Left ventricle myocardium superior (tissue), 1 donor: ENCODE measurements around the gene SLC6A3. TPM values are rescaled to one million over a fixed set of nuclear protein-coding genes. Genes with fewer than 3 reads are reported as not detected.
"Not testable (repeated sequence)": the region's sequence is repeated elsewhere in the genome, so short reads cannot be mapped to it uniquely, and the experiment has no call there.

Experiments
- ATAC-seq: fragments of 200-7000 bp; cut with Tn5 transposase; one replicate; pipeline ENCODE4 v1.9.1; 2020; ENCODE audit warnings: mild to moderate bottlenecking, moderate library complexity
- DNase-seq: peaks from one replicate; pipeline ENCODE4 v3.0.0-alpha.2; 2020
- intact Hi-C: fragments of 100-400 bp; cut with micrococcal nuclease; formaldehyde crosslinking; loops from one replicate; pipeline ENCODE4 v1.11.0; 2022
- total RNA-seq: library from RNA; stranded (reverse); fragmentation: NEBNext Ultra II Directional; extraction: Animal tissue kit (Norgen Biotek cat#: 25700); gene quantifications from one replicate; pipeline ENCODE4 v1.2.1, GENCODE V29; 2021
- donor health status: DM: no; HTN: yes; CAD: no; lungs with severe emphysema.

The SLC6A3 gene
- total RNA-seq, 1 donor from 2014 or later = not detected

- intact Hi-C loops = no loop called here
- no peak for ATAC-seq
- no peak for DNase-seq
Measured at GRCh38 chr5:1382248-1382700, 63.0 kb downstream of the SLC6A3 start.

GRCh38 chr5:1381370-1382247, 63.6 kb downstream of the SLC6A3 start:
- intact Hi-C loops = no loop called here
- DNase-seq = no peak
- no peak for ATAC-seq

- DNase-seq (no peak), ATAC-seq (no peak)
- intact Hi-C loops = no loop called here
Measured at GRCh38 chr5:1380910-1381309, 64.3 kb downstream of the SLC6A3 start.

GRCh38 chr5:1380011-1380817, 65.0 kb downstream of the SLC6A3 start:
- intact Hi-C loops = no loop called here
- DNase-seq = peak; percentile 78
- peak; percentile 84 for ATAC-seq

GRCh38 chr5:1378866-1379659, 66.2 kb downstream of the SLC6A3 start:
- peak; percentile 10 for DNase-seq
- no peak for ATAC-seq
- intact Hi-C loops = no loop called here

GRCh38 chr5:1378096-1378495, 67.1 kb downstream of the SLC6A3 start:
- intact Hi-C loops = no loop called here
- ATAC-seq = no peak
- DNase-seq = no peak

- ATAC-seq (no peak), DNase-seq (no peak)
- intact Hi-C loops = no loop called here
Measured at GRCh38 chr5:1376981-1377380, 68.3 kb downstream of the SLC6A3 start.

- DNase-seq (no peak), ATAC-seq (no peak)
- intact Hi-C loops = no loop called here
Measured at GRCh38 chr5:1375871-1376810, 69.1 kb downstream of the SLC6A3 start.

- intact Hi-C loops = no loop called here
- DNase-seq = no peak
- ATAC-seq = no peak
Measured at GRCh38 chr5:1374679-1375055, 70.6 kb downstream of the SLC6A3 start.

- DNase-seq (no peak), ATAC-seq (no peak)
- intact Hi-C loops = no loop called here
Measured at GRCh38 chr5:1374030-1374678, 71.1 kb downstream of the SLC6A3 start.

- DNase-seq, intact Hi-C loops, ATAC-seq: not testable (repeated sequence)
Measured at GRCh38 chr5:1371972-1372342, 73.3 kb downstream of the SLC6A3 start.

- DNase-seq (no peak), ATAC-seq (no peak)
- intact Hi-C loops = no loop called here
Measured at GRCh38 chr5:1371218-1371971, 73.8 kb downstream of the SLC6A3 start.

GRCh38 chr5:1370006-1370405, 75.2 kb downstream of the SLC6A3 start:
- intact Hi-C loops = no loop called here
- no peak for DNase-seq
- no peak for ATAC-seq

GRCh38 chr5:1368756-1369155, 76.5 kb downstream of the SLC6A3 start:
- DNase-seq (no peak), ATAC-seq (no peak)
- intact Hi-C loops = no loop called here

GRCh38 chr5:1368236-1368635, 77.0 kb downstream of the SLC6A3 start:
- intact Hi-C loops = no loop called here
- ATAC-seq (no peak), DNase-seq (no peak)

GRCh38 chr5:1367149-1367548, 78.1 kb downstream of the SLC6A3 start:
- DNase-seq = no peak
- no peak for ATAC-seq
- intact Hi-C loops = no loop called here

GRCh38 chr5:1366514-1366913, 78.7 kb downstream of the SLC6A3 start:
- DNase-seq = no peak
- no peak for ATAC-seq
- intact Hi-C loops = no loop called here
